ENCODE results near the gene SPOP.
"Not testable (repeated sequence)": the region's sequence is repeated elsewhere in the genome, so short reads cannot be mapped to it uniquely, and the experiment has no call there.

Gene SPOP

GRCh38 chr17:49656247-49656646, 21.6 kb downstream of the SPOP start:
- no peak for DNase-seq (ENCODE audit: low read depth, low spot score)

- no peak for DNase-seq (ENCODE audit: low read depth, low spot score)
These were observed 30.7 kb downstream of the SPOP start for GRCh38 chr17:49647256-49647585.

GRCh38 chr17:49646391-49647255, 31.3 kb downstream of the SPOP start:
- DNase-seq (ENCODE audit: low read depth, low spot score): no peak

GRCh38 chr17:49646056-49646390, 31.9 kb downstream of the SPOP start:
- DNase-seq (ENCODE audit: low read depth, low spot score): not testable (repeated sequence)

GRCh38 chr17:49645654-49646053, 32.2 kb downstream of the SPOP start:
- DNase-seq (ENCODE audit: low read depth, low spot score): no peak

- no peak for DNase-seq (ENCODE audit: low read depth, low spot score)
These were observed 37.3 kb downstream of the SPOP start for GRCh38 chr17:49640556-49640955.

GRCh38 chr17:49638818-49639217, 39.1 kb downstream of the SPOP start:
- no peak for DNase-seq (ENCODE audit: low read depth, low spot score)

GRCh38 chr17:49637739-49638138, 40.2 kb downstream of the SPOP start:
- no peak for DNase-seq (ENCODE audit: low read depth, low spot score)

GRCh38 chr17:49637050-49637449, 40.8 kb downstream of the SPOP start:
- no peak for DNase-seq (ENCODE audit: low read depth, low spot score)

- DNase-seq (ENCODE audit: low read depth, low spot score): no peak
These were observed 42.8 kb downstream of the SPOP start for GRCh38 chr17:49635121-49635520.

- DNase-seq (ENCODE audit: low read depth, low spot score): no peak
These were observed 43.4 kb downstream of the SPOP start for GRCh38 chr17:49634485-49634860.

GRCh38 chr17:49633762-49634484, 44.0 kb downstream of the SPOP start:
- DNase-seq (ENCODE audit: low read depth, low spot score): no peak

GRCh38 chr17:49633250-49633649, 44.6 kb downstream of the SPOP start:
- DNase-seq (ENCODE audit: low read depth, low spot score): no peak

GRCh38 chr17:49632201-49632600, 45.7 kb downstream of the SPOP start:
- DNase-seq (ENCODE audit: low read depth, low spot score): no peak

- DNase-seq (ENCODE audit: low read depth, low spot score): no peak
These were observed 46.4 kb downstream of the SPOP start for GRCh38 chr17:49631496-49631895.

GRCh38 chr17:49630113-49630900, 47.6 kb downstream of the SPOP start:
- DNase-seq (ENCODE audit: low read depth, low spot score): no peak

- no peak for DNase-seq (ENCODE audit: low read depth, low spot score)
These were observed 48.5 kb downstream of the SPOP start for GRCh38 chr17:49629447-49629846.

- no peak for DNase-seq (ENCODE audit: low read depth, low spot score)
These were observed 53.0 kb downstream of the SPOP start for GRCh38 chr17:49624896-49625295.

GRCh38 chr17:49621946-49622529, 55.9 kb downstream of the SPOP start:
- DNase-seq (ENCODE audit: low read depth, low spot score): no peak

- DNase-seq (ENCODE audit: low read depth, low spot score): no peak
These were observed 56.5 kb downstream of the SPOP start for GRCh38 chr17:49621420-49621819.

- no peak for DNase-seq (ENCODE audit: low read depth, low spot score)
These were observed 59.8 kb downstream of the SPOP start for GRCh38 chr17:49618028-49618611.

All from brain pericyte (primary cell).